C4-2B (cell line): ENCODE results near the gene PLBD2.

ENCODE experiments used
- ZFX ChIP-seq: fragments of 450-650 bp; IDR thresholded peaks from 2 replicates; pipeline ENCODE4 v1.6.1; 2017
- TF ChIP-seq, protein P1 (sequence below): fragments of 450-650 bp; conservative IDR thresholded peaks from 2 replicates; pipeline ENCODE4 v1.5.1; 2017; ENCODE audit warnings: mild to moderate bottlenecking

DNA sequence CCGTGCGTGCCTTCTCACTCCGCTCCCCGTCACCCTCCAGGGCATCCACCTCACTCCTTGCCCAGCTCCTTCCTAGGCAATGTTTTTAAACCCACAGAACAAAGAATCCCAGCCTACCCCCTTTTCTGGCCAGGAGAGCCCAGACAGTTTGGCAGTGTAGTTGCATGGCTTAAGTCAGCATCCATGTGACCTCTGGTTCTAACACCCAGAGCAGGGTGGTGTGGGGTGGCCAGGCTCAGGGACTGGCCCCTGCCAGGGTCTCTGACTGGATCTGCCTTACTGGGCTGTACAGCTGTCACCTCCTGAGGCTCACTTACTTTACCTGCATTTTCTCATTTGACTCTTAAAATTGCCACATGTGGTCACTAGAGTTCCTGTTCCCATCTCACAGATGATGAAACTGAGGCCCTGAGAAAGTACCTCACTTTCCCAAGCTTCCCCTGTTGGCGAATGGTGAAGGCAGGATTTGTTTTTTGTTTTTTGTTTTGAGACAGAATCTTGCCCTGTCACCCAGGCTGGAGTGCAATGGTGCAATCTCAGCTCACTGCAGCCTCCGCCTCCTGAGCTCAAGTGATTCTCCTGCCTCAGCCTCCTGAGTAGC, 27.0 kb downstream of the PLBD2 start:
- TF ChIP-seq, protein P1, sequence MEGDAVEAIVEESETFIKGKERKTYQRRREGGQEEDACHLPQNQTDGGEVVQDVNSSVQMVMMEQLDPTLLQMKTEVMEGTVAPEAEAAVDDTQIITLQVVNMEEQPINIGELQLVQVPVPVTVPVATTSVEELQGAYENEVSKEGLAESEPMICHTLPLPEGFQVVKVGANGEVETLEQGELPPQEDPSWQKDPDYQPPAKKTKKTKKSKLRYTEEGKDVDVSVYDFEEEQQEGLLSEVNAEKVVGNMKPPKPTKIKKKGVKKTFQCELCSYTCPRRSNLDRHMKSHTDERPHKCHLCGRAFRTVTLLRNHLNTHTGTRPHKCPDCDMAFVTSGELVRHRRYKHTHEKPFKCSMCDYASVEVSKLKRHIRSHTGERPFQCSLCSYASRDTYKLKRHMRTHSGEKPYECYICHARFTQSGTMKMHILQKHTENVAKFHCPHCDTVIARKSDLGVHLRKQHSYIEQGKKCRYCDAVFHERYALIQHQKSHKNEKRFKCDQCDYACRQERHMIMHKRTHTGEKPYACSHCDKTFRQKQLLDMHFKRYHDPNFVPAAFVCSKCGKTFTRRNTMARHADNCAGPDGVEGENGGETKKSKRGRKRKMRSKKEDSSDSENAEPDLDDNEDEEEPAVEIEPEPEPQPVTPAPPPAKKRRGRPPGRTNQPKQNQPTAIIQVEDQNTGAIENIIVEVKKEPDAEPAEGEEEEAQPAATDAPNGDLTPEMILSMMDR = no peak
- no peak for TF ChIP-seq ZFX
